ENCODE results near the gene KCND3.

- TF ChIP-seq CTCF (IDR thresholded peaks at IDR 0.05; ENCODE audit: insufficient read depth, low read length) (no peak), SPI1 (IDR thresholded peaks at IDR 0.05; ENCODE audit: borderline replicate concordance, low read depth) (no peak), POLR2AphosphoS5 (IDR thresholded peaks at IDR 0.05; ENCODE audit: low read depth) (no peak)
These were observed 245.8 kb downstream of the KCND3 start for GRCh38 chr1:111743679-111744101.
